ENCODE measurements around the gene SCUBE1. TPM values are rescaled to one million over a fixed set of nuclear protein-coding genes. Genes with fewer than 3 reads are reported as not detected.

SCUBE1 gene
- total and polyA plus RNA-seq, 11 donors = 0.04 to 0.40 (median 0.24) TPM; not detected in 1

DNA sequence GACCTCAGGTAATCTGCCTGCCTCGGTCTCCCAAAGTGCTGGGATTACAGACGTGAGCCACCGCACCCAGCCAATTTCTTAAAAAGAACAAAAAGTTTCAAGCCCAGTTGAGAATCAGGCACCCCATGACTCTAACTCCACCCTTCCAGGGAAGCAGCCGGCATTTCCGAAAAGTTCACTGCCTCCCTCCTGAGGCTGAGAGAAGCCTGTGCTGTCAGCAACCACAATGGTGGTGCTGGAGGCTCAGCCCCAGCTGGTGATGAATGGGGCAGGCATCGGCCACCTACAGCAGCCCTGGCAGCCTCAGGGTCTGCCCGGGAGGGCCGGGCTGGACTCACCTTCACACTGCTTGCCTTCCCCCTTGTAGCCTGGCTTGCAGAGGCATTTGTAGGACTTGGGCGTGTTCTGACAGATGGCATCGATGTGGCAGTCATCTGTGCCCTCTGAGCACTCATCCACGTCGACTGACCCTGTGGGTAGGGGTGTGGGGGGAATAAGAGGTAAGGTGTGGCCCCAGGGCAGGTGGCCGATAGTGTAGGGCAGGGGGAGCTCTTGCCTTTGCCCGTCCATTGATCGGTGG lies 4.3 kb downstream of the SCUBE1 start:
- ATAC-seq = peak in 1 of 4 donors; percentile 24
- no peak for TF ChIP-seq CTCF (IDR thresholded peaks at IDR 0.05)
- TF ChIP-seq POLR2A (IDR thresholded peaks at IDR 0.05) = no peak
- Histone ChIP-seq H3K36me3 (no peaks in the 10 kb centered on the region), H3K9me3 (no peaks in the 10 kb centered on the region), H3K27ac (no peak overlapping the region), H3K4me1 (peaks cover 0 to 17% (median 0%) of the 10 kb centered on the region in 12 donors), H3K4me3 (no peak overlapping the region), H3K27me3 (peaks cover 18 to 44% (median 37%) of the 10 kb centered on the region in 9 donors)
- DNase-seq = no peak
- 72 to 73% (median 73%) methylated on average over 15 of the region's 15 CpGs for WGBS, 4 donors
- intact Hi-C loops (cut with DNase I) = no loop called here

GRCh38 chr22:43337946-43338345 lies 5.2 kb downstream of the SCUBE1 start:
- TF ChIP-seq CTCF (IDR thresholded peaks at IDR 0.05) (no peak), POLR2A (IDR thresholded peaks at IDR 0.05) (no peak)
- Histone ChIP-seq H3K4me3 (no peak overlapping the region), H3K4me1 (peaks cover 0 to 8% (median 0%) of the 10 kb centered on the region in 12 donors), H3K27me3 (peaks cover 11 to 39% (median 28%) of the 10 kb centered on the region in 9 donors), H3K36me3 (no peaks in the 10 kb centered on the region), H3K27ac (no peak overlapping the region), H3K9me3 (no peaks in the 10 kb centered on the region)
- no peak for ATAC-seq
- intact Hi-C loops (cut with DNase I) = no loop called here
- DNase-seq = no peak
- WGBS, 4 donors = 73 to 91% (median 77%) methylated on average over 3 of the region's 3 CpGs

DNA sequence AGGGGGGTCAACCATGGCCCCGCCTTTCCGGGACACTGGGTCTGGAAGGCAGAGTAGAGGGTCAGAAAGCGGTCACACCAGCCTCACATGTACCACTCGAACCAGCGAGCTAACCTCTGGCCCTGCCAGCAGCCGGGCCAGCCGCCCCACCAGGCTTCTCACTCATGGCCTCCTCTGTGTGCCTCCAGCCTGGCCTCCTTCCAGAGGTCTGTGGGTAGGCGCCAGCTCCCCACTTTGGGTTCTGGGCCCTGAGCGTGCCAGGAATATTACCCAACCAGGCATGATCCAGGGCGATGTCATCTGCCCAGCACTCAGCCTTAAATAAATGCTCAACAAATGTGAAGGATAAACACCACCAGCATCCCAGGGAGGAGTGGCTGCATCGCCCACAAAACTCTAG lies 5.8 kb downstream of the SCUBE1 start:
- no peaks in the 10 kb centered on the region for H3K9me3 ChIP-seq
- peaks cover 0 to 2% (median 0%) of the 10 kb centered on the region in 12 donors for H3K4me1 ChIP-seq
- TF ChIP-seq CTCF (IDR thresholded peaks at IDR 0.05) (no peak), POLR2A (IDR thresholded peaks at IDR 0.05) (no peak)
- no peak overlapping the region for H3K4me3 ChIP-seq
- H3K27ac ChIP-seq = no peak overlapping the region
- 82 to 87% (median 85%) methylated on average over 9 to 11 of the region's 11 CpGs for WGBS, 4 donors
- no peaks in the 10 kb centered on the region for H3K36me3 ChIP-seq
- intact Hi-C loops (cut with DNase I) = no loop called here
- DNase-seq (no peak), ATAC-seq (no peak)
- H3K27me3 ChIP-seq = peaks cover 6 to 36% (median 23%) of the 10 kb centered on the region in 9 donors

DNA sequence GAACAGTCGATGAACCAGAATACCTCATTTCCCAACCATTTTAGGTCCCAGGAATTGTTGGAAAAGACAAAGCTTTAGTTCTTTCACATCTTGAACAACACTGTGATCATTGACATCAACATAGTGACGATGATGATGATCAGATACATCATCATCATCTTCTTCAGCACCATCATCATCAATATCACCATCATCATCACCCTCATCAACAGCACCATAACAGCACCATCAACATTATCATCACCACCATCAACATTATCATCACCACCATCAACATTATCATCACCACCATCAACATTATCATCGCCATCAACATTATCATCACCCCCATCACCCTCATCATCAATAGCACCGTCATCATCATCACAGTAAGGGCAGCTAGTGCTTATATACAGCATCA lies 8.8 kb downstream of the SCUBE1 start:
- no peaks in the 10 kb centered on the region for H3K4me1 ChIP-seq
- no peak for ATAC-seq
- no peak for DNase-seq
- WGBS, 4 donors = 91 to 96% (median 93%) methylated on average over 4 of the region's 4 CpGs
- H3K9me3 ChIP-seq = no peaks in the 10 kb centered on the region
- intact Hi-C loops (cut with DNase I) = no loop called here
- H3K4me3 ChIP-seq = no peak overlapping the region
- TF ChIP-seq CTCF (IDR thresholded peaks at IDR 0.05) = no peak
- no peak for TF ChIP-seq POLR2A (IDR thresholded peaks at IDR 0.05)
- peaks cover 0 to 12% (median 0%) of the 10 kb centered on the region in 9 donors for H3K27me3 ChIP-seq
- H3K36me3 ChIP-seq = no peaks in the 10 kb centered on the region
- H3K27ac ChIP-seq = no peak overlapping the region
